GM19324 (cell line): Measurements from ENCODE around the gene AKR1C2.
"Not testable (repeated sequence)": the region's sequence is repeated elsewhere in the genome, so short reads cannot be mapped to it uniquely, and the experiment has no call there.

Experiments used
- ATAC-seq: cut with Tn5 transposase; IDR thresholded peaks from one replicate; pipeline ENCODE4 v1.9.1; 2021; ENCODE audit warnings: mild to moderate bottlenecking, moderate library complexity; ENCODE audit not compliant: unreplicated experiment, low FRiP score

Gene AKR1C2

DNA sequence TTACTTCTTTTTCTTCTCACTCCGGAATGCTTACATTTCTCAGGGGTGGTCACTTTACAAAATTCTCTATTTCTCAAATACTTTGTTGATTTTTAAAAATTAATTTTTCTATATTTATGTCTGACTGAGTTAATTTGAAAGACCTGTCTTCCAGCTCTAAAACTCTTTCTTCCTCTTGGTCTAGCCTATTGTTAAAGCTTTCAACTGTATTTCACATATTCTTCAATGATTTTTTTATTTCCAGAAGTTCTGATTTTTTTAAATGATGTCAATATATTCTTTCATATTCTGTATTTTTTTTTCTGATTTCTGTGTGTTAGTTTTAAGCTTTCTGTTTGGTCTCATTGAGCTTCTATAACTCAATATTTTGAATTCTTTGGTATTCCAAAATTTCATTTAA is 27.3 kb upstream of the AKR1C2 start:
- ATAC-seq = no peak

DNA sequence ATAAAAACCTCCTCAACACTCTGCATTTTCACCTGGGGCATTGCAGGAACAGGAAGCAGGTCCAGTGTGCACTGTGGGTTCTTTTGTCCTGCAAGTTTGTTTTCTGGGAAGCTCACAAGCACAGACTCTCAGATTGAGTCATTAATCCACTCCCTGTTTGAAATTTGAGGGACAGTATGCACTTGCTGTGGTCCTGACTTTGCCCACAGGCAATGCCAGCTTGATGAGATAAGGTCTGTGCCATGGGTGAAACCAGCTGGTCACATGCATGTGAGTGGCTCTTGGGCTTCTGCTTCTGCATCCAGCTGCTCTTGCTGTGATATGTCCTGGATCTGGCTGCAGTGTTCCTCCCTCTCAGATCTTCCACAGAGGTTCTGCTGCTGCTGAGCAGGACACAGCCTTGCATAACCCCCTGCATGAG is 21.8 kb upstream of the AKR1C2 start:
- not testable (repeated sequence) for ATAC-seq

DNA sequence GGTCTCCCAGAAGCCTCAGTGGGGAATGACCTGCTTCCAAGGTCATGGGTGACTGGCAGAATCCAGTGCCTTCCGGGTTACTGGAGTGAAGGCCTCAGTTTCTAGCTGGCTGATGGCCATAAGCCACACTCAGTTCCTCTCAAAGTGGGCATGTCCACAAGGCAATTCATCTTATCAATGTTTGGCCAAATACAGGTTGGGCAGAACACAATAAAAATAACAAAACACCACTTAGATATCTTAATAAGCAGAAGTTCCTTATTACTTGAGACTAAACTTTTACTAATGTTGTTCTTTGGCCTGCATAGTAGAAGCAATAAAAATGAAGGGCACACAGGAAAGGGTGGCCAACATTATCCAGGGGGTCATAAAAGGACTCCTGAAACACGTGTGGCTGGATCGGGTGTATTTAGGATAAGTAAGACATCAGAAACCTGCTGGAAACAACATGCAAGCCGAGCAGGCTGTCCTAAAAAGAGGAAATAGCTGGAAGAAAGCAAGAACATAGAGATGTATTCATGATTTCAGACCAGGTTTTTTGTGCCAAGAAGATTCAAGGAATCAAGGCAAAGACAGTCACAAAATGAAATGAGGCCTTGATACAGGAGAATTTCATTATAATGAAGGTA is 19.6 kb upstream of the AKR1C2 start:
- ATAC-seq = no peak

DNA sequence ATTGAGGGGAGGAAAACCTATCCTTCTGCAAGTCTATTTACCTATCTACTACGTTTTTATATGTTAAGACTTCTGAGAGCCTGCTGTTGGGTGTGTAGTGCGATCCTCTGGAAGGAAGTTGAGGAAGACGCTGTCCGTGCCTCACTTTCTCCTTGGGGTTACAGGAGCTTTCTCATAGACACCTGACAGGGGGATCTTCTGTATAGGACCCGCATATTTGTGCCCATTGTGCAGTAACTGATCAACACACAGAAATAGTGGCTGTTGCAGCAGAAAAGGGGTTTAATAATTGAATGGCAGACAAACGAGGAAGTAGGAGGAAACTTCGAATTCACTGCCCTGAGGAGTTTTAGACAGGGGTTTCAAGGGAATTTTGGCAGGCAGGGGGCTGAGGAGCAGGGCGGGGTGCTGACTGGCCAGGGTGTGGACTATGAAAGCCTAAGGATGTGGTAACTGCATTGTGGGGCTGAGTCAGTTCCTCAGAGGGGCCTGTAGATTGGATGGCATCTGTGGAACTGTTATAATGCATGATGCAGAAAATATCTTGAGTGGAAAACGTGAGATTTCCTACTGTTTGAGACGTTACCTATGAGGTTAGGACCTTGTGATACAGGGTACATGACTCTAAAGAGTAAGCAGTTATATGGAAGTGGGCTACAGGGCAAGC is 18.1 kb upstream of the AKR1C2 start:
- ATAC-seq = not testable (repeated sequence)

DNA sequence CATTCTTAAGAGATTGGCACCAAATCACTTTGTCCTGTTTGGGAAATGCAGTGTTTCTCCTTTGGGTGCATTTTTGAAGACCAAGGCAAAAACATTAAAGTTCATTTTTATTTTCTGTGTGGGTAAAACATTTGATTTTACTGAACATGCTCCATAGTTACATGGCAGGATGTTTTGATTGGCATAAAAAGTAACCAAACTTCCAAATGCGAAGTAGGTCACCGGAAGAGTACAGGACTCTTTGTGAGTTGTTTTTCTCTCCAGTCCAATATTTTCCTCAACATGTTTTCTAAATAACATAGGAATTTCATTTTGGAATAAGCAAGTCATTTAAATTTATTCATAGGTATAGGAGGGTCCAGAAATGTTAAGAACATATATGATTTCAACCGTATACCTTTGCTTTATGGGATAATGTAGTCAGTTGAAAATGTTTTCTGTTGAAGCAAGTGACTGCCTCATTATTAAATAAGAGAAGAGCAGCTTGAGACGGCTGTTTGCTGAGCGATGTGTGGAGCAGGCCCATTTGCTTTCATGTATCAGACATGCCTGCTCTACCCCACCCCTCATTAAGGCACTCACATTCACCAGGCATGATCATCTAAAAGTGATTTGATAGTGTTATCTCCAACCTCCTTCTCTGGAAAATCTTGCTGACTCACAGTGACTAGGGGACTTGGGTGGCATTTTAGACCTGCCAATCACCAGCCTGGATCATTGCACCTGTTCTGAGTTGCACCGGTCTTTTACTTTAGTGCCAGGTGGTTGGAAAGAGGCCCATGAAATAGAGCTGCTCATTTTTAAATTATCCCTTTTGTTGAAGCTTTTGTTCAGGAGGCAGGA is 16.3 kb upstream of the AKR1C2 start:
- not testable (repeated sequence) for ATAC-seq

DNA sequence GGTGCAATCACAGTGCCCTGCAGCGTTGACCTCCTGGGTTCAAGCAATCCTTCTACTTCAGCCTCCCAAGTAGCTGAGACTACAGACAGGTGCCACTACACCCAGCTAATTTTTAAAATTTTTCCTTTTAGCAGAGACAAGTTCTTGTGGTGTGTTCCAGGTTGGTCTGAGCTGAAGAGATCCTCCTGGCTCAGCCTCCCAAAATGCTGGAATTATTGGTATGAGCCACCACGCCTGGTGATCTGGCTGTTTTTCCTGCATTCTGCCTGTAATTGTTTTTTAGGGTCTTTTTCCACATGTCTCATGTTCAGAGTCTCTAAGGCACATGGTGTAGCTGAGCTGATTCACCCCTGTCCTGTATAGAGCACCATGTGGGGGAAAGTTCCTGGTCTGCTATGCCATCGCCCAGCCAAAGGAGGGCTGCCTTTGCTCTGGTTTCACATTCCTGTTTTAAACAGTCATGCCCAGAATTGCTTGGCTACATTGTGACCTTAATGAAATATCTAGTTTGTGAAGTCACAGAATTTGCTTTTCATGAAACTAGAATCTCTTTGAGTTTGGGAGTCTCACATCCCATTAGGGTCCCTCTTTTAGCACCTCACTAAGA is 15.1 kb upstream of the AKR1C2 start:
- ATAC-seq = not testable (repeated sequence)

DNA sequence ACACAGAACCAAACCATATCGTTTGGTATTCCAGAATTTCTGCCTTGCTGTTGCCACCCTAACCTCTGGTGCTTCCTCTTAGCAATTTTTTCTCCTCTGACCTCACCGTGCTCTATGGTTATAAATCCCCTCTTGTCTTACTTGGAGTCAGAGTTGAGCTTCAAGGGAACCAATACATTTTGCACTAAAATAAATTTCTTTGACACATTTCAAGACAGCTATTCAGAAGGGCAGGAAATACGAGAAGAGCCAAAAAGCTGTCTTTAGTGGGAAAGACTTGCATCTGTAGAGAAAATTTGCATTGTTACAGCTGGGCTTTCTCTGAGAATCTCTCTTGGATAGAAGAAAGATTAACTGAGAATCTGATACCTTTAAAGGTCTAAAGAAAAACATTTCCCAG is 14.5 kb upstream of the AKR1C2 start:
- no peak for ATAC-seq

DNA sequence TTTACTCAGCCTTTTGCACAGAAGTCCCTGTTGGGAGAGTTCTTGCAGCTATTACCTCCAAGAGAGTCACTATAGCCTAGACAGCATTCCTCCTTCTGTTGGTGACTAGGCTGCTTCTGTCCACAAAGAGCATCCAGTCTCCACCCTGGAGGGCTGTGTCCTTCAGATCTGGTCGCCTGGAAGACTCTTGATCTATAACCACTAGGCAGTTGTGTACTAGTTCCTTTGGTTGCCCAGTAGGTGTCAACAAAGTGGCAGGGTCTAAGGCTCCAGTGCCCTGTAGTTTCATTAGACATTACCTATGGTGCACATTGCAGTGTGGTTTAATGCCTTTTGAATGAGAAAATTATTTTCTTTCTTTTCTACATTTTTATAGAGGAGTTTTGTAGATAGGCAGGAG is 11.3 kb upstream of the AKR1C2 start:
- ATAC-seq = no peak

DNA sequence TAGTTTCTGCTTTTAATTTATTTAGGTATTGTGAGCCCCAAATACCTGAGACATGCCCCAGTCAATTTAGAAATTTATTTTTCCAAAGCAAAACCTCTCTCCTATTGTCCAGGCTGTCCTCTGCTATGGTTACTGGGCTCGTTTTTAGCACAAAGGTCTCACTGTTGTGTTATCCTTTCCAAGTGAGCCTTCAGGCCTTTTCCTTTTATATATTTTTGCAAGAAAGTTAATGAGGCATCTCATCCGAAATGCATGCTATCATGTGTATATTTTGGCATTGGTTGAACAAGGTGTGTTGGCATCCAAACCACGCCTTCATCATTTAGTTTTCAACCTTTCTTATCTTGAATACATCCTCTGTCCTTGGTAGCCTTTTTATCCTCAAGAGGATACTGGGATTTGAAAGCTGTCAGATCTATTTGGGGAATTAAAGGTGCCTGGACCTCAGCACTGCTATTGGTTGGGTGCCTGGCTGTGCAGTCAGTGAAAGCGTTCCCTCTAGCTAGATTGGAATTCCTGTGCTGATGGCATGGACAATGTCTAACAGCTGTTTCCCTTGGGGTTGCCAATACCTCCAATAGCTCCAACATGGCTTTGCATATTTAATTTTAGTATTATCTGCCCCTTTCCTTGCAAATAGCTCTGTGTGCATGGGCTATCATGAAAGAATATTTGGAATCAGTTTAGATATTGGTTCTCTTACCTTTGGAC is 10.7 kb upstream of the AKR1C2 start:
- not testable (repeated sequence) for ATAC-seq

DNA sequence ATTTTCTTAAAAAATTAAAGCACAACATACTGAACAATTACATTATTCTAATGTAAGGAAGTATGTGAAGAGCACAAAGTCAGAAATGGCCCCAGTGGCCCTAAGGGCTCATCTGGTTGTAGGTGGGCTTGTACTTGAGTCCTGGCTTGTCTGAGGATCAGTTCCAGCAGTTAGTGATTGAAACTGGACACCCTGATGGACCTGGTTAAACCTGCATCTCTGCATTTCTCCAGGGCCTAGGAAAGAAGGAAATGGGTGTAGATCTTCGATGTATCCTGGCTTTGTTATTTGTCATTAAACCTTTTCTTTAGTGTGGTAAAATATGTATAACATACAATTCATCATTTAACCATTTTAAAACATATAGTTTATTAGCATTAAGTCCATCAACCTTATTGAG is 9.7 kb upstream of the AKR1C2 start:
- no peak for ATAC-seq

DNA sequence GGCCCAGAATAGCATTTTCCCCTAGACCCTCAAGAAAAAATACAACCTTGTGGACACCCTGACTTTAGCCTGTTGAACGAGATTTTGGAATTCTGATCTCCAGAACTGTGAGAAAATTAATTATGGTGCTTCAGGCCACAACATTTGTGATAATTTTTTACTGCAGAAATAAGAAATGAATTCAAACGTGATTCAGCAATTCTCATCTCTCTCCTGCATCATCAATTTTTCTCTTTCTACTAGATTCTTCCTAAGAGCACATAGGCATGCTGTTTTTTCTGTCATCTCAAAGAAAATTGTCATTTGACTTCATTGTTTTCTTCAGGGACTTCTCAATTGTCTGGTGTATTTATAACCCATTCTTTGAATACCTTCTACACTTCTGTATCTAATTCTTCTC is 8.9 kb upstream of the AKR1C2 start:
- ATAC-seq = no peak

DNA sequence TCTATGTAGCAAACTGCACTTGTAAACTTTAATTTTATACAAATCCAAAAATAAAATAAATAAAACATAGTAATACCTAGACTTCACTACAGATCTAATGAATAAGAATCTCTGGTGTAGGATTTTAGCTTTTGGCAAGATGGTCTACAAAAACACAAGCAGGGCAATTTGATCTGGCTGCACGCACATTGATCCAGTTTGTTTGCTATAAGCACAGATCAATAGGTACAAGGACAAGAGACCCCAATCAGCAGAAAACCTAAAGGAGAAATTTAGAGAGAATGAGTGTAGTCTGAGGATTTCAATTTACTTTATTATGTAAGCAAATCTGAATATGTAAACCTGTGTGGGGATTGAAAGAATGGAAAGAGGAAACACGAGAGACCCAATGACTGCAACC is 7.7 kb upstream of the AKR1C2 start:
- not testable (repeated sequence) for ATAC-seq

DNA sequence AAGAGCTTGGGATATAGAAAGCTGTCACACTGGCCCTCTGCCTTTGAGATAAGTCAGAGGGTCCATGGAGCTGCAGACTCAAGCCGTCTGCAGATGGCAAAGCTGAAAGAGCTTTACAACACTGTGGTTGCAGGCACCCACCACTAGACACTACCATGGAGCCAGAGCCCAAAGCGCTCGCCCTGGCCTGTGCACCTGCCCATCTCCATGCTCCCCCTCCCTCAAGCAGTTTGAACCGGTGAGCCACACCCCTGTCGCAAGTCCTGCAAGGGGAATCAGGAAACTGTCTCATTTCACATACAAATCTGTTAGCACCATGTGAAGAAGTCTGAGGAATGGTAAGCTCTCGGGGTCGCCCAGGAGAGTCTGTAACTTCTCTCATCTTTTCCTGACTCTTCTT is 6.4 kb upstream of the AKR1C2 start:
- not testable (repeated sequence) for ATAC-seq

DNA sequence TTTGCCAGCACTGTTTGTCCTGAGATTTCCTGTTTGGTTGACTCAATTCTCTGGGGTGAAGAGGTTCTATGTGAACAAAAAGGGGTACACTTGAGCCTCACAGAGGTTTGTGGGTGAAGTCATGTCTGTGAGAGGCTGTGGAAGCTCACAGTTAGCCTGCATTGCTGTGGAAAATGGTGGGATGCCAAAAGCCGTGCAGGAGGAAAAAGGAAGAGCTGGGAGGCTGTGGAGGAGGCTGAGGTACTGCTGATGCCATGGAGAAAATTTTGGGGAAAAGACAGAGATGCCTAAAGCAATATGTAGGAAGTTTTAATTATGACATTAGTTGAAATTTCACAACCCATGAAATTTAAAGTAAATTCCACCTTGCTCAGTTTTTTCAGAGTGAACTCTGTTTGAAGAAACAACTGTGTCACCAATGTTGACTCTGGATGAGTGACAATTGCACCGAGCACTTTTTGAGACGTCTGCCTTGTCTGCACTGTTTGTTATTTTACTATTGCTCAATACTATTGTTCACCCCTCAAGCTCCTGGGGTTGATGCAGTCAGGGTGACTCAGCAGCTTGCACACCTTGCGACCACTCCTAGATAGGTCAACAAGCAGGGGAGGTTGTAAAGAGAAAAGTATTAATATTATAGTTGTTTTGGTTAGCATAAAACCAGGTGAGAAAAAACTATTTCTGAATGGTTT is 5.3 kb upstream of the AKR1C2 start:
- not testable (repeated sequence) for ATAC-seq

DNA sequence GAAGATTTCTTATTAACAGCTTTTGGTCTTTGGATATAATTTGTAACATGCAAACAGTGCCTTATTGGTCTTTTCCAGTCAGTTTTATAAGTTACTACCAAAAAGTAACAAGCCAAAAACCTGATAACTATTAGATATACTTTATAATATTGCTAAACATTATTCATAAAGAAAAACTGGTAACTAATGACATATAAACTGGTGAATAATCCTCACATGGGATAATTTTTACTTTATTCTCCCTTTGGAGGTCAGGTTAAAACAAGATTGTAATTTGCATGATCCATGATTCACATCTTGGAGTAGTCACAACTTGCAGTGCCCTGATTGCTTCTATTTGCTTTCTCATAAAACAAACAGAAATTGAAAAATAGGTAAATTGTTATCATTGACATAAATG is 844 bp upstream of the AKR1C2 start:
- not testable (repeated sequence) for ATAC-seq

DNA sequence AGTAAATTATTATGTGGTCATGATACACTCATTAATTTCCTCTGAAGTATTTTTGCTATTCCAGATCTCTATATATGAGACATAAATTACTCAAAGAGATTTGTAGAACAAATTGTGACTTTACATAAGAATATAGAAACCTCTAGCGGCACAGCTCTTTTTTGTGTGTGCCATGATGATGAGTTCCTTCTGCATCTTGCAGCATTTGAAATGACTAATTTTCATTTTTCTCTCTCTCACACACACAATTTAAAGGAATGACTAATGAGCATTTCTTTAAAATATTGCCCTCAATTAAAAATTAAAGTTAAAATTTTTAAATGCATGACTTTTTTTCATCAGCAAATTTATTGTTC is 351 bp upstream of the AKR1C2 start:
- ATAC-seq = not testable (repeated sequence)

DNA sequence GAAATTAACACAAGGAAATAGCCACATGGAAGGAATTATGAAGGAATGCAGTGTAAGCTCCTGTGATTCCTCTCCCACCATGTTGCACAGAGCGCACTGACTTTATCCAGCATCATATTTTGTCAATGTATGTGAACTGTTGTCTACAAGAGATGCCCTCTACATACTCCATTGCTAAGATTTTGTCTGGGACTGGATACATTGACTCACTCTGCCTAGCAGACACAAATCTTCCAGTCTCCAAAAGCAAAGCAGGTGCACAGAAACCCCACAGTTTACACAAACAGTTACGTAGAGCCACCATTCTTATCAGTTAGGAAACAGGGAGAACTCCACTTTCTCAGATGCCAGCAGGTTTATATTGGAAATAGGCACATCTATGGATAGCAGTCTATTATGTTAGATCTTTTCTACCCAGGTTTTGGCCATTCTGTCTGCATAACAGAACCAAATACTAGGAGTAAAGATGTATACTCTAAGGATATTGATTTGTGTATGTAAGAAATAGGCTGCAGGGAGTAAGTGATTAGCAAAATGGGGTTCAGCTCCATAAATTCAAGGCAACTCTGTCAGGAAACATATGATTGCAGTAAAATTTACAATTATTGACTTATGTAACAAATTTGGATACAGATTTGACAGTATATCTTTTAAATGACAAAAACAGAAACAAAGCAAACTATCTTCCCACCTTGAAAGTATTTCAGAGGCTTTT is 1.5 kb downstream of the AKR1C2 start:
- ATAC-seq = no peak

DNA sequence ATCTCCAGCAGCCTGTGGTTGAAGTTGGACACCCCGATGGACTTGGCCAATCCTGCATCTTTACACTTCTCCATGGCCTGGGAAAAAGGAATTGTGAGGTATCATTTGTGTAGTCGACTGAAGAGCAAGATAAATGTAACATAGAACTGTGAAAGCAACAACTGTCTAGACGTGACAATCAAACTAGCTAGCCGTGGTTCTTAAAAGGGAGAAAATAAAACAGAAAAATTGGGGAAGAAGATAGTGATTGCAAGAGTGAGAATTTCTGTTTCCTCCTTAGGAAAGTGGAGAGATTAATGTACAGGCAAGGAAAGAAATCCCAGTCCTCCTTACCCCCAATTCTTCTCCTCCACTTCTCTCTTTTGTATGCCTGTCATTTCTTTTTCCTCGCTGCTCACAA is 5.0 kb downstream of the AKR1C2 start:
- no peak for ATAC-seq

DNA sequence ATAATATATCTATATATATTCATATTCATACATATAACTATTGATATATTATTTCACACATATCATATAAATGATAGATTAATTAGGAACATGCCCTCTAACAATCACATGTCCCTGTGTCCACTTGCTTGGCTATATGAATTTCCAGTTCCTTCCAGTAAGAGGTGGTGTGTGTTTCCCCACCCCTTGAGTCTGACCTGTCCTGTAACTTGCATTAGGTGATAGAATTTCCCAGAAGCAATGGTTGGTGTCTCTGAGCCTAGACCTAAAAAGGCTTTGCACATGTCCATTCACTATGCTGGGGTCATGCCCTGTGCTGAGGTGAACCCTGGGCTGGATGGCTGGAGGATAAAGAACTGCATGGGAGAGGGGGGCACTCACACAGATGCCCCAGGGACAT is 9.4 kb downstream of the AKR1C2 start:
- not testable (repeated sequence) for ATAC-seq
